Lung (tissue), 12 donors: ENCODE measurements around the gene LDLRAD2. TPM values are rescaled to one million over a fixed set of nuclear protein-coding genes. Genes with fewer than 3 reads are reported as not detected.

Experiments
- ATAC-seq: fragments of 200-7000 bp; cut with Tn5 transposase; one replicate; pipeline ENCODE4 v1.9.1; 2020; ENCODE audit warnings: moderate number of reproducible peaks; ENCODE audit not compliant: insufficient read depth, low FRiP score
- DNase-seq, 3 donors: peaks; one replicate each; pipeline ENCODE4 v3.0.0-alpha.2; 2013 to 2017
- H3K27ac ChIP-seq, 2 donors: one replicate each; pipeline ENCODE4 v1.5.1; 2013; ENCODE audit warnings: mild to moderate bottlenecking in 2 of 2, moderate library complexity in 2 of 2, control low read depth in 1 of 2, inconsistent platforms in 1 of 2, low read depth in 1 of 2, low read length in 1 of 2
- H3K27me3 ChIP-seq, 3 donors: one replicate each; pipeline ENCODE4 v1.5.1; 2013; ENCODE audit warnings: low read length in 2 of 3; ENCODE audit not compliant: control insufficient read depth in 3 of 3, insufficient read depth in 3 of 3
- H3K36me3 ChIP-seq, 4 donors: one replicate each; pipeline ENCODE4 v1.5.1; 2013; ENCODE audit warnings: low read length in 4 of 4, mild to moderate bottlenecking in 1 of 4, moderate library complexity in 1 of 4; ENCODE audit not compliant: control insufficient read depth in 4 of 4, insufficient read depth in 4 of 4
- H3K4me1 ChIP-seq, 5 donors: one replicate each; pipeline ENCODE4 v1.5.1; 2013; ENCODE audit warnings: low read length in 5 of 5, mild to moderate bottlenecking in 2 of 5, moderate library complexity in 1 of 5; ENCODE audit not compliant: control insufficient read depth in 5 of 5, insufficient read depth in 5 of 5
- H3K4me3 ChIP-seq: one replicate; pipeline ENCODE4 v1.5.1; 2013; ENCODE audit warnings: mild to moderate bottlenecking, control low read depth, moderate library complexity
- H3K9ac ChIP-seq, 2 donors: one replicate each; pipeline ENCODE4 v1.5.1; 2013; ENCODE audit warnings: low read length in 2 of 2, control low read depth in 1 of 2; ENCODE audit not compliant: insufficient read depth in 1 of 2
- H3K9me3 ChIP-seq, 4 donors: one replicate each; pipeline ENCODE4 v1.5.1; 2013; ENCODE audit warnings: low read length in 3 of 4, mild to moderate bottlenecking in 1 of 4, moderate library complexity in 1 of 4; ENCODE audit not compliant: control insufficient read depth in 4 of 4, insufficient read depth in 3 of 4
- WGBS, 2 donors: extraction: QIAGEN DNeasy Blood & Tissue Kit; methylation state at CpG; one replicate each; pipeline ENCODE4 v1.1.7; 2013; 5-methylcytosine and 5-hydroxymethylcytosine counted together
- polyA plus RNA-seq, 2 donors: library from polyadenylated mRNA; stranded (reverse); fragments of 200-250 nt; gene quantifications; one replicate each; pipeline ENCODE4 v1.2.1, GENCODE V29; 2013
- total RNA-seq, 2 donors: library from RNA; depleted of rRNA in 1 of 2; stranded (reverse); fragments of >200 nt in 1 of 2; gene quantifications; one replicate each; pipeline ENCODE4 v1.2.1, GENCODE V29; 2014 to 2021
- TF ChIP-seq, protein P1 (sequence below): IDR thresholded peaks from 2 replicates; pipeline ENCODE4 v1.5.1; 2012; ENCODE audit warnings: mild to moderate bottlenecking; ENCODE audit errors: control extremely low read depth, extremely low read depth
- donor health status: control.
- donor health status: control.
- donor health status: Bipolar disorder and iron deficiency.
- donor health status: healthy.
- donor health status: DM: yes; HTN: yes; CAD: no.

Gene LDLRAD2
- total and polyA plus RNA-seq, 4 donors, result 0.20 to 2.8 (median 0.54) TPM

DNA sequence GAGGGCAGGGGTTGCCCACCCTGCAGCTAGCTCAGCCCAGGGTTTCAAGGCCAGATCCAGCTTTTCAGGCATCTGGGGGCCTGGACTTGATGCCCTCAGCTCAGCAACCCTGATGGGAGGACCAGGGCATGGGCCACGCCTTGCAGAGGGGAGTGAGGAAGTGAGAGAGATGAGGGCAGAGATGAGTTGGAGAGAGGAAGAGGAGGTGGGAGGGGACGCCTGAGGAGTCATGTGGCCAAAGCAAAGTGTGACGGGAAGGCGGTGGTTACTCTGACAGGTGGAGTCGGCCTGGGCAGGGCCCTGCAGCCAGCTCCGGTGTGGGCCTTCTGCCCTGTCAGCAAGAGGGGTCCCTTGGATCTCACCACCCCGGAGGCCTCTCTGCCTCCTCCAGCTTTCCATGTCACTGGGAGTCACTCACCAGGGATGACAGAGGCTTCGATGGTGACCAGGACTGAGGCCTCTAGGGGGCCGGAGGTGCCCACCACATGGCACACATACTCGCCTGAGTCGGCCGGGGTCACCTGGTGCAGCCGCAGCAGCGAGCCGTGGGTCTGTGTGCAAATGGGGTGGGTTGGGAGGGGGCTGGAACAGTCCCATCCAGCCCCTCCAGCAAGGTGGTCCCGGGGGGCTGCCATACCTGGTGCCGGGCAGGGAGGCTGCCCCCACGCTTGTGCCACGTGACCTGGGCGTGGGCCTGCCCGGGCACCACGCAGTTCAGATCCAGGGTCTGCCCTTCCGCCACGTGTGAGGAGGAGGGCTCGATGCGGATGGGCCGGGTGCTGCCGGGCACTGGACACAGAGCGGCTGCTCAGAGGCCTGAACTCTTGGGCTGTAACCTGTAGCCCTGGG, 40.4 kb downstream of the LDLRAD2 start:
- no peak overlapping the region for H3K27ac ChIP-seq
- no peak overlapping the region for H3K9ac ChIP-seq
- H3K27me3 ChIP-seq, result no peaks in the 10 kb centered on the region
- H3K9me3 ChIP-seq, result peaks cover 0 to 2% (median 0%) of the 10 kb centered on the region in 4 donors
- H3K4me1 ChIP-seq, result no peaks in the 10 kb centered on the region
- DNase-seq (no peak), ATAC-seq (no peak)
- WGBS, 2 donors, result 87 to 88% methylated on average over 29 of the region's 29 CpGs
- TF ChIP-seq, protein P1, sequence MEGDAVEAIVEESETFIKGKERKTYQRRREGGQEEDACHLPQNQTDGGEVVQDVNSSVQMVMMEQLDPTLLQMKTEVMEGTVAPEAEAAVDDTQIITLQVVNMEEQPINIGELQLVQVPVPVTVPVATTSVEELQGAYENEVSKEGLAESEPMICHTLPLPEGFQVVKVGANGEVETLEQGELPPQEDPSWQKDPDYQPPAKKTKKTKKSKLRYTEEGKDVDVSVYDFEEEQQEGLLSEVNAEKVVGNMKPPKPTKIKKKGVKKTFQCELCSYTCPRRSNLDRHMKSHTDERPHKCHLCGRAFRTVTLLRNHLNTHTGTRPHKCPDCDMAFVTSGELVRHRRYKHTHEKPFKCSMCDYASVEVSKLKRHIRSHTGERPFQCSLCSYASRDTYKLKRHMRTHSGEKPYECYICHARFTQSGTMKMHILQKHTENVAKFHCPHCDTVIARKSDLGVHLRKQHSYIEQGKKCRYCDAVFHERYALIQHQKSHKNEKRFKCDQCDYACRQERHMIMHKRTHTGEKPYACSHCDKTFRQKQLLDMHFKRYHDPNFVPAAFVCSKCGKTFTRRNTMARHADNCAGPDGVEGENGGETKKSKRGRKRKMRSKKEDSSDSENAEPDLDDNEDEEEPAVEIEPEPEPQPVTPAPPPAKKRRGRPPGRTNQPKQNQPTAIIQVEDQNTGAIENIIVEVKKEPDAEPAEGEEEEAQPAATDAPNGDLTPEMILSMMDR, result no peak
- H3K4me3 ChIP-seq, result no peak overlapping the region
- H3K36me3 ChIP-seq, result peaks cover 10 to 72% (median 26%) of the 10 kb centered on the region in 4 donors

DNA sequence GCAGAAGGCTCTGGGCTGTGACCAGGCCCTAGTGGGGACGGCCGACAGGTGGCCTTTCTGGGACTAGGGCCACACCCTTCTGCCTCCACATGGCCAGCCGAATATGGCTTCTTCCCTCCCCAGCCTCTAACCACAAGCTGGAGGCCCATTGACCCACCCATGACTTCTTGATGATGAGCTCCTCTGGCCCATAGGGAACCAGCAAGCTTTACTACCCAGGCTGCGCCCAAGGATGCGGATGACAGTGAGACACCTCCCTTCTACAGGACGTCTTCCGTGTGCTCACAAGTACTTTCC, 41.0 kb downstream of the LDLRAD2 start:
- TF ChIP-seq, protein P1, result no peak
- Histone ChIP-seq H3K36me3 (peaks cover 10 to 70% (median 22%) of the 10 kb centered on the region in 4 donors), H3K27me3 (no peaks in the 10 kb centered on the region), H3K27ac (no peak overlapping the region), H3K9ac (no peak overlapping the region), H3K9me3 (peaks cover 0 to 2% (median 0%) of the 10 kb centered on the region in 4 donors), H3K4me1 (no peaks in the 10 kb centered on the region), H3K4me3 (no peak overlapping the region)
- WGBS, 2 donors, result 85 to 90% methylated on average over 7 of the region's 7 CpGs
- no peak for ATAC-seq
- DNase-seq, result no peak

DNA sequence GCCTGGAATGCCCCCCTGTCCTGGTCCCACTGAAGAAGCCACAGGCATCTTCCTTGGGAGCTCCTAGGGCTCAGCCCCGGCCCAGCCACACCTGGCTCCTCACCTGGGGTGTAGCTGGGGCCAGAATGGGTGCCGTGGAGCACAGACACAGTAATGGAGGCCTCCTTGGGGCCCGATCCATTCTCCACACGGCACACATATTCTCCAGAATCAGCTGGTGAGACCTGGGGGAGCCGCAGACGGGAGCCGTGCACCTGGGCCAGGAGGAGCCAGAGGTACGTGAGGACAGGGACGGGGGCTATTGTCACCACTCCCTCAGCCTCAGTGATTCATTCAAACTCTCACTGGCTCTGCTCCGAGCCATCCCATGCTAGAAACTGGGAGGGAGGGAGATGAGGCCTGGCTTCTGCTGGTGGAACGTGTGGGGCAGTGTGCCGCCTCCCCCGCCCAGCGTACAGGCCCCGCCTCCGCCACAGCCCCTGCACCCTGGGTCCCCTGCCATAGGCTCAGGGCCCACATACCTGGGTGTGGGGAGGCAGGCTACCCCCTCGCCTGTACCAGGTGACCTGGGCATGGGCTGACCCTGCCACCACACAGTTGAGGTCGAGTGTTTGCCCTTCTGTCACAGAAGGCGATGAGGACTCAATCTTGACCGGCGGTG, 42.2 kb downstream of the LDLRAD2 start:
- TF ChIP-seq, protein P1, result no peak
- H3K36me3 ChIP-seq, result peaks cover 10 to 69% (median 19%) of the 10 kb centered on the region in 4 donors
- 94 to 95% methylated on average over 20 to 21 of the region's 21 CpGs for WGBS, 2 donors
- no peaks in the 10 kb centered on the region for H3K4me1 ChIP-seq
- H3K4me3 ChIP-seq, result no peak overlapping the region
- H3K9ac ChIP-seq, result no peak overlapping the region
- DNase-seq (no peak), ATAC-seq (no peak)
- peaks cover 0 to 2% (median 0%) of the 10 kb centered on the region in 4 donors for H3K9me3 ChIP-seq
- H3K27ac ChIP-seq, result no peak overlapping the region
- no peaks in the 10 kb centered on the region for H3K27me3 ChIP-seq
